HG03175 (cell line): Measurements from ENCODE around the gene GTF2F2.
A peak's percentile ranks its signal among the peaks of the same experiment; 100 is the strongest.

Source experiments
- ATAC-seq: cut with Tn5 transposase; IDR thresholded peaks from one replicate; pipeline ENCODE4 v1.9.1; 2021; ENCODE audit warnings: mild to moderate bottlenecking, moderate library complexity; ENCODE audit not compliant: unreplicated experiment

The GTF2F2 gene, protein sequence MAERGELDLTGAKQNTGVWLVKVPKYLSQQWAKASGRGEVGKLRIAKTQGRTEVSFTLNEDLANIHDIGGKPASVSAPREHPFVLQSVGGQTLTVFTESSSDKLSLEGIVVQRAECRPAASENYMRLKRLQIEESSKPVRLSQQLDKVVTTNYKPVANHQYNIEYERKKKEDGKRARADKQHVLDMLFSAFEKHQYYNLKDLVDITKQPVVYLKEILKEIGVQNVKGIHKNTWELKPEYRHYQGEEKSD

GRCh38 chr13:45119991-45120864 is at the start of gene GTF2F2:
GTF2F2 (plus strand) TSS chr13:45120510; CDS start chr13:45120656, 146 bp downstream.
- ATAC-seq = peak; percentile 73

GRCh38 chr13:45073809-45074208 is 46.5 kb upstream of the GTF2F2 start:
- ATAC-seq = no peak

GRCh38 chr13:45074721-45075120 is 45.6 kb upstream of the GTF2F2 start:
- no peak for ATAC-seq

DNA sequence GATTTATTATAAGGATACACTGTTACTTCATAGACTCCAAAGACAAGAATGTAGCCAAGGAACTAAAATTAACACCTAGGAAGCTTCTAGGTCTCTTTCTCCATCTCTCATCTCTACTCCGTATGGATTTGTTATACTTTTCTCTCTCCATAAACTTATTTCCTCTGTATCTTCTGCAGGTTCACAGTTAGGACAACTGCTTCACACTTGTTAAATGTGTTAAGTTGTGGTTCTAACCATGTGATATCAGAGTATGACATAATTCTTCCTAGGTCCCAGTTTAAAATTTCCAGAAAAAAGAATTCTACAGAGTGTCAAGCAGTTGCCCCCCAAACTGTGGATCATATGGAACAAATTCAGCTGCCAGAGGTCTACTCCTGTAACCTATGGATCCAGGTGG is 42.3 kb upstream of the GTF2F2 start:
- no peak for ATAC-seq

DNA sequence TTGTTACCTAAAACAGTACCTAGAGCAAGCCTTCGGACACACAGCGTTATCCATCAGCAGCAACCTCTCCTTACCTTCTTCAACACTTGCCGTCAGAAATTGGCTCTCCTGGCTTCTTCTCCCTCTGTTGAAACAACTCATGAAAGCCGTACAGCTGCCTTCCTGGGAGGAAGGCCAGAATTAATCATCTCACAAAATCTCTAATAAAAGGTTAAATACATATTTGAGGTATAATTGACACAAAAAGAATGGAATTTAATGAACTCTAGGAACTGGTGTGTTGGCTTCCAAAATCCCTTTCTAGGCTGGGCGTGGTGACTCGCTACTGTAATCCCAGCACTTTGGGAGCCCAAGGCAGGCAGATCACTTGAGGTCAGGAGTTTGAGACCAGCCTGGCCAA is 37.3 kb upstream of the GTF2F2 start:
- no peak for ATAC-seq

DNA sequence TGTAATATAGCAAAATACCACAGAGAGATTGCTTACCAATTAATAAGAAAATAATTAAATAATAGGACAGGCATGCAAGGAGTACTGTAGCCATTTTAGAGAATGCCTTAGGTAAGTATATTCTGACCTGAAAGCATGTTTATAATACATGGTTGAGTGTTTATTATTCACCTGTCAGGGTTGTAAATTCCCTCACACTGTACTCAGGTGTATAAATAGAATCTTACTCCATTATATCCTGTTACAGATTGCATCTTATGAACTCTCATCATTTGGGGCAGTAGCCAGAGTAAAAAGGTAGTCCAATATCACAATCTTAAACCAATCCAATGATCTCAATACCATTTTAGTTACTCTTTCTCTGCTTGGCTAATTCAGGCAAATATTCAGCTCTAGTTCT is 35.8 kb upstream of the GTF2F2 start:
- no peak for ATAC-seq

GRCh38 chr13:45086484-45086883 is 33.8 kb upstream of the GTF2F2 start:
- no peak for ATAC-seq

DNA sequence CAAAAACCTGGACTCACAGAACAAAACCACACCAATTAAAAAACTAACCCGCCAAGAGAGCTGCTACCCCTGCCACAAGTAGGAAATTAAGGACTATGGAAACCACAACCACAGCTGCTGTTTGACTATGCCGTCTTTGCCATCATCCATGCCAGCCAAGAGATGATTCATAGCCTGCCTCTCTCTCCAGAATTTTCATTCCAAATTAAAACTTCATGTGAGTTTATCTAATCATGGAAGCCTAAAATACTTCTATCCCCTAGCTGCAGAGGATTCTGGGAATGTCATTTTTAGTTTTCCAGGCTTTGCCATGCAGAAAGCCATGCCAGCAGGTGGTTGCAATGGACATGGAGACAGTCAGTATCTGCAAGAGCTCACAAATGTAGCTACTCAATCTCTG is 27.6 kb upstream of the GTF2F2 start:
- no peak for ATAC-seq

DNA sequence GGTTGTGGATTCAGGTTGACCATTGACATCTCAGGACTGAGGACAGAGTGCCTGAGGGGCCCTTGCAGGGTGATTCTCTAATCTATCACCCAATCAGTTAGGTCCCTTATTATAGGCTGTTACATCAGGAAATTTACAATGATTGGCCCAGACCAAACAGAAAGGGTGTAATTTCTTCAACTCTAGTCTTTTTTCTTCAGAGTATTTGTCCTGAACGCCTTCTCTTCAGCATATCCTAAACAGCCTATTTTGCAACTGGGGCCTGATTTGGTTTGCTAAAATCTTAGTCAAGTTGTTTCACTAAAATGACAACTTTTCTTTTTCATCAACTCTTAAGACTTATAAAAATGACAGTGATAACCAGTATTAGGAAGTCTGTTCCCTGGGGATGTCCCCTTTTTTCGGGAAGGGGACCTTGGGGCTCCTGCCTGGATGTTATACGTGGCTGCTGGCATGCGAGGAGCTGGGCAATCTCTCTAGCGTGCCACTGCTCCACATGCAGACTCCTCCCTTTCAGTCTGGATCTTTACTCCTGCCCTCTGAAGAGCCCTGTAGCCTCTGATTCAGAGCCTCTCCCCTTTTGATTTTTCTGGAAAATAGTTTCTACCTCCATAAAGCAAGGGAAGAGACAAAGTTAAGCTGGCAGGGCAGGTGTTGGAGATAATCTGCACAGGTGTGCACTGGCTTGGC is 19.6 kb upstream of the GTF2F2 start:
- no peak for ATAC-seq

GRCh38 chr13:45101327-45102018 is 18.8 kb upstream of the GTF2F2 start:
- no peak for ATAC-seq

DNA sequence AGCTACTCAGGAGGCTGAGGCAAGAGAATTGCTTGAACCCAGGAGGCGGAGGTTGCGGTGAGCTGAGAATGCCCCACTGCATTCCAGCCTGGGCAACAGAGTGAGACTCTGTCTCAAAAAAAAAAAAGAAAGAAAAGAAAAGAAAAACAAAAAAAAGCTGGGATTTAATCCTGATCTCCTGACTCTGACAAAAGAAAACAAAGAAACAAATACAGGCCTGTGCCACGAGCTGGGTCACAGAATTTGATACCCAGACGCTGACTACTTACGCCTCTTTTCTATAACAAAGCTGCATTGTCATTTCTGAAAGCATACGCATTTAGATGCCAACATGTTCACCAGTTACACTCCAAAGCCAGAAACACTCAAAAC is 18.2 kb upstream of the GTF2F2 start:
- no peak for ATAC-seq

- ATAC-seq = no peak
These were observed 16.9 kb upstream of the GTF2F2 start for GRCh38 chr13:45103449-45103848.

DNA sequence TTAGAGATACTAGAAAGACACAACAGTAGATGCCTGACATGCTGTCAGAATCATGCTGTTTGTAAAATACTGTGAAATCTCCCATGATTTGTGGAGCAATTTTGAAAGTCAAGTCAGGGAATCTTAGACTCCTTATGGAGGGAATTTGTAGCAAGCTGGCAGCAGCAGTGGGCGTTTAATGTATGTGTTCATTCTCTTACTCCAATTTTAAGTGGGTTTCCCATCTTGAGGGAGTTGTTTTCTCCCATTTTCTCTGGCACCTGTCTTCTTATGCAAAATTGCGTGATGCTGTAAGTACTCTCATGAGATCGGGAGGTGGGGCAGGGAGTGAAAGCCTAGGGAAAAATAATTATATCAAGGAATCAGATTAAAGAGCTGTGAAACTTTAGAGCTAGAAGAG is 16.0 kb upstream of the GTF2F2 start:
- ATAC-seq = no peak

DNA sequence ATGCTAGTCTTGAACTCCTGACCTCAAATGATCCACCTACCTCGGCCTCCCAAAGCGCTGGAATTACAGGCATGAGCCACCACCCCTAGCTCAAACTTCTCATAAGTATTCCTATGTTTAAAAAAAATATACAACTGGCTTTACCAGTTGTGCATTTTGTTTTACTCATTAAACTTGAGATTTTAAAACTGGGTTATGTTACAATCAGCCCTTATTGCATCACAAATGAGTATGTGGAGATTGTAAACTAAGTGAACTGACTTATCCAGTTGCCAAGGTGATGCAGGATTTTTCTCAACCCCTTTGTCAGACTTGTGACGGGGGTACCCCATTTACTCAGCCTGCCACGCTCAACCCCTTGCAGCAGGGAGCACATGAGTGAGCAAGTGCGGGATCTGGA is 14.4 kb upstream of the GTF2F2 start:
- ATAC-seq = no peak

- no peak for ATAC-seq
These were observed 12.8 kb upstream of the GTF2F2 start for GRCh38 chr13:45107539-45107938.

- peak; percentile 54 for ATAC-seq
These were observed 11.6 kb upstream of the GTF2F2 start for GRCh38 chr13:45108716-45109101.

DNA sequence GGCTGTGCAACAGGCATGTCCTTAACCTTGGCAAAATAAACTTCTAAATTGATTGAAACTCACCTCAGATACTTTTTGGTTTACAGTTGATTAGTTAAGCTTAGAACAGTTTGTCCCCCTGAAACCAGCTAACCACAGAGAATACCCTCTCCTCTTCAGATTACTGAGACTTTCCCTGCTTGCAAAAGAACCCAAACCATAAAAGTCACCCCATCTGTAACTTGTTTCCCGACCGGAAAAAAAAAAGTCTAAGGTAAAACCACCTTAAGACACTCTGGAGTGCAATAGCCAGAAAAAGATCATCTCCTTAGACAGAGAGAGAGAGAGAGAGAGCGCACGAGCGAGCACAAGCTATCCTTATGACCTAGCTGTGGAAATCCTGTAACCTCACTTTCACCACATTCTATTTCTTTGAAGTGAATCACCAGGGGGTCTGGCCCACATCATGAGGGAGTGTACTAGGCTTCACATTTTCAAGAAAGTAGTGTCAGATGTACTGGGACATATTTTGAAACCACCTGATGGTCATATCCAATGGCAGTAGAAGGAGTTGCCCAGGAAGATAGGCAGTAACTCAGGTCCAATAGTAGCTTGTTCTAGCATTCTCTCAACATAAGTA is 11.1 kb upstream of the GTF2F2 start:
- ATAC-seq = peak; percentile 85

GRCh38 chr13:45113233-45114224 is 6.8 kb upstream of the GTF2F2 start:
- ATAC-seq = no peak

GRCh38 chr13:45119469-45119990 is 780 bp upstream of the GTF2F2 start:
- ATAC-seq = peak; percentile 29
